DND-41 (cell line): ENCODE measurements around the gene DENND2D.

ENCODE experiments used
- CTCF ChIP-seq: IDR thresholded peaks from 2 replicates; pipeline ENCODE4 v1.5.1; 2012; ENCODE audit warnings: borderline replicate concordance, low read length, moderate library complexity, mild to moderate bottlenecking; ENCODE audit not compliant: poor library complexity, severe bottlenecking; ENCODE audit errors: extremely low read depth
- EZH2 ChIP-seq: IDR thresholded peaks from 3 replicates; pipeline ENCODE4 v1.6.1; 2012; ENCODE audit warnings: borderline replicate concordance, low read depth, mild to moderate bottlenecking, moderate library complexity, low read length, inconsistent platforms; ENCODE audit not compliant: severe bottlenecking

- TF ChIP-seq CTCF (no peak), EZH2 (no peak)
These were observed 19.9 kb upstream of the DENND2D start for GRCh38 chr1:111220302-111220890.
